HepG2 (cell line): ENCODE results near the gene CTU2. TPM values are rescaled to one million over a fixed set of nuclear protein-coding genes. Genes with fewer than 3 reads are reported as not detected.

Experiments used
- CBFB ChIP-seq: sonication (generic); formaldehyde crosslinking; IDR thresholded peaks from 2 replicates; pipeline ENCODE4 v1.4.0; 2020; ENCODE audit warnings: missing genetic modification reagents
- HNF4A ChIP-seq: sonication (generic); formaldehyde crosslinking; IDR thresholded peaks from 2 replicates; pipeline ENCODE4 v1.4.0; 2020; ENCODE audit warnings: missing genetic modification reagents
- PCBP2 ChIP-seq: fragments of 200-400 bp; formaldehyde crosslinking; optimal IDR thresholded peaks from 2 replicates; pipeline ENCODE3; 2018; ENCODE audit warnings: low read length, low read depth; ENCODE audit not compliant: poor library complexity, severe bottlenecking
- ZFP37 ChIP-seq: sonication (generic); formaldehyde crosslinking; IDR thresholded peaks from 2 replicates; pipeline ENCODE4 v1.4.0; 2020; ENCODE audit warnings: missing genetic modification reagents, borderline replicate concordance
- ZNF850 ChIP-seq: sonication (generic); formaldehyde crosslinking; conservative IDR thresholded peaks from 2 replicates; pipeline ENCODE4 v1.9.0; 2021; ENCODE audit warnings: mild to moderate bottlenecking, missing genetic modification reagents
- ZNF891 ChIP-seq: sonication (generic); formaldehyde crosslinking; IDR thresholded peaks from 2 replicates; pipeline ENCODE4 v1.5.0; 2020; ENCODE audit warnings: mild to moderate bottlenecking, missing genetic modification reagents
- polyA plus RNA-seq, 8 experiments: library from polyadenylated mRNA; depleted of rRNA in 3 of 8; stranded (reverse) in 7 of 8; unstranded in 1 of 8; fragments of >200 nt; fragmentation: Illumina TruSeq in 4 of 8; extraction: Trizol in 4 of 8; gene quantifications; 2 replicates each; pipeline versions ENCODE4 v1.2.1 to v1.2.3, GENCODE V29; 2011 to 2016; ENCODE audit warnings: low read depth in 4 of 8, missing spikeins in 1 of 8, mixed read lengths in 1 of 8; ENCODE audit not compliant: insufficient read depth in 1 of 8
- total RNA-seq, 5 experiments: library from RNA; depleted of rRNA; stranded (reverse); fragments of >200 nt; fragmentation: Illumina TruSeq; extraction: Trizol; gene quantifications; 2 replicates each; pipeline ENCODE4 v1.2.3, GENCODE V29; 2016; ENCODE audit warnings: low read depth in 1 of 5
- TF ChIP-seq, protein P1 (sequence below): sonication (generic); formaldehyde crosslinking; IDR thresholded peaks from 2 replicates; pipeline ENCODE4 v1.4.0; 2020; ENCODE audit warnings: mild to moderate bottlenecking, missing genetic modification reagents, borderline replicate concordance
- TF ChIP-seq, protein P2 (sequence below): sonication (generic); formaldehyde crosslinking; IDR thresholded peaks from 2 replicates; pipeline ENCODE4 v1.9.0; 2021; ENCODE audit warnings: mild to moderate bottlenecking, missing genetic modification reagents
- TF ChIP-seq, protein P3 (sequence below): sonication (generic); formaldehyde crosslinking; IDR thresholded peaks from 2 replicates; pipeline ENCODE4 v1.5.0; 2020; ENCODE audit warnings: missing genetic modification reagents
- TF ChIP-seq, protein P4 (sequence below): sonication (generic); formaldehyde crosslinking; IDR thresholded peaks from 2 replicates; pipeline ENCODE4 v1.4.0; 2020; ENCODE audit warnings: missing genetic modification reagents, borderline replicate concordance

CTU2 gene
- total and polyA plus RNA-seq, 2 of the 13 experiments (the other 11 are each of a cell fraction or from before 2014, with no cell fraction given), result 13.3 to 21.9 TPM

DNA sequence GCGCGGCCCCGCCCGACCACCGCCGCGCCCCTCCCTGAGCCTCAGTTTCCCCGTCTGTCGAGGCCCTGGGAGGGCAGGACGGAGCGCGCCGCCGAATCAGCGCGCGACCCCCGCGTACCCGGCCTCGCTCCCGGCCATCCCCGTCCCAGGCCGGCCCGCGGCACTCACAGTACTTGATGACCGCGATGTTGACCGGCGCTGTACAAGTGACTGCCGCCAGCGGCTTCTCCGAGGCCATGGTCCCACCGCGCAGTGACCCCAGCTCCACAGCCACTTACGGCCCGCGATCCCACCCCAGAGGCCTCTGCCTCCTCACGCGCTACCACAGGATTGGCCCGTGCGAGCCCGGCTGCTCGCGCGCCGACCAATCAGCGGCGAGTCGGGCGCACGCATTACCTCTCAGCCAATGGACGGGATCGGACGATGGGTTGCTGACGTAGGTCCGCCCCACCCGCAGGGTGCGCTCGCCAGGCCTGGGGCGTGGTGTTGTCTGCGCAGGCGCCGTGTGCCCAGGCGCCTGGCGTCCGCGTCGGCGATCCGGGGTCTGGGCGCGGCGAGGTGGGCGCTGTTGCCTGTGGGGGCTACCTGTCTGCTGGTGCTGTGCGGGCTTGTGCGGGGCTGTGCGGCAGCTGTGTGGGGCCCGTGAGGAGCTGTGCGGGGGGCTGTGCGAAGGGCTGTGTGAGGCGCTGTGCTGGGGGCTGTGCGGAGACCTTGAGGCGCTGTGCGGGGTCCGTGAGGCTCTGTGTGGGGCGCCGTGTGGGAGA lies 43.3 kb upstream of the CTU2 start, which contains the start of gene MVD (continued):
- TF ChIP-seq, protein P1, sequence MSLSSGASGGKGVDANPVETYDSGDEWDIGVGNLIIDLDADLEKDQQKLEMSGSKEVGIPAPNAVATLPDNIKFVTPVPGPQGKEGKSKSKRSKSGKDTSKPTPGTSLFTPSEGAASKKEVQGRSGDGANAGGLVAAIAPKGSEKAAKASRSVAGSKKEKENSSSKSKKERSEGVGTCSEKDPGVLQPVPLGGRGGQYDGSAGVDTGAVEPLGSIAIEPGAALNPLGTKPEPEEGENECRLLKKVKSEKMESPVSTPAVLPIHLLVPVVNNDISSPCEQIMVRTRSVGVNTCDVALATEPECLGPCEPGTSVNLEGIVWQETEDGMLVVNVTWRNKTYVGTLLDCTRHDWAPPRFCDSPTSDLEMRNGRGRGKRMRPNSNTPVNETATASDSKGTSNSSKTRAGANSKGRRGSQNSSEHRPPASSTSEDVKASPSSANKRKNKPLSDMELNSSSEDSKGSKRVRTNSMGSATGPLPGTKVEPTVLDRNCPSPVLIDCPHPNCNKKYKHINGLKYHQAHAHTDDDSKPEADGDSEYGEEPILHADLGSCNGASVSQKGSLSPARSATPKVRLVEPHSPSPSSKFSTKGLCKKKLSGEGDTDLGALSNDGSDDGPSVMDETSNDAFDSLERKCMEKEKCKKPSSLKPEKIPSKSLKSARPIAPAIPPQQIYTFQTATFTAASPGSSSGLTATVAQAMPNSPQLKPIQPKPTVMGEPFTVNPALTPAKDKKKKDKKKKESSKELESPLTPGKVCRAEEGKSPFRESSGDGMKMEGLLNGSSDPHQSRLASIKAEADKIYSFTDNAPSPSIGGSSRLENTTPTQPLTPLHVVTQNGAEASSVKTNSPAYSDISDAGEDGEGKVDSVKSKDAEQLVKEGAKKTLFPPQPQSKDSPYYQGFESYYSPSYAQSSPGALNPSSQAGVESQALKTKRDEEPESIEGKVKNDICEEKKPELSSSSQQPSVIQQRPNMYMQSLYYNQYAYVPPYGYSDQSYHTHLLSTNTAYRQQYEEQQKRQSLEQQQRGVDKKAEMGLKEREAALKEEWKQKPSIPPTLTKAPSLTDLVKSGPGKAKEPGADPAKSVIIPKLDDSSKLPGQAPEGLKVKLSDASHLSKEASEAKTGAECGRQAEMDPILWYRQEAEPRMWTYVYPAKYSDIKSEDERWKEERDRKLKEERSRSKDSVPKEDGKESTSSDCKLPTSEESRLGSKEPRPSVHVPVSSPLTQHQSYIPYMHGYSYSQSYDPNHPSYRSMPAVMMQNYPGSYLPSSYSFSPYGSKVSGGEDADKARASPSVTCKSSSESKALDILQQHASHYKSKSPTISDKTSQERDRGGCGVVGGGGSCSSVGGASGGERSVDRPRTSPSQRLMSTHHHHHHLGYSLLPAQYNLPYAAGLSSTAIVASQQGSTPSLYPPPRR (CRISPR knock-in tag), result peak; percentile 45; the same call in 1 of the 2 replicates
- TF ChIP-seq ZNF891 (CRISPR knock-in tag), result no peak
- no peak for TF ChIP-seq ZFP37 (CRISPR knock-in tag)
- peak; percentile 86 for TF ChIP-seq CBFB (CRISPR knock-in tag)
- peak; percentile 48; the same call in 1 of the 2 replicates for TF ChIP-seq HNF4A (CRISPR knock-in tag)
- TF ChIP-seq, protein P2, sequence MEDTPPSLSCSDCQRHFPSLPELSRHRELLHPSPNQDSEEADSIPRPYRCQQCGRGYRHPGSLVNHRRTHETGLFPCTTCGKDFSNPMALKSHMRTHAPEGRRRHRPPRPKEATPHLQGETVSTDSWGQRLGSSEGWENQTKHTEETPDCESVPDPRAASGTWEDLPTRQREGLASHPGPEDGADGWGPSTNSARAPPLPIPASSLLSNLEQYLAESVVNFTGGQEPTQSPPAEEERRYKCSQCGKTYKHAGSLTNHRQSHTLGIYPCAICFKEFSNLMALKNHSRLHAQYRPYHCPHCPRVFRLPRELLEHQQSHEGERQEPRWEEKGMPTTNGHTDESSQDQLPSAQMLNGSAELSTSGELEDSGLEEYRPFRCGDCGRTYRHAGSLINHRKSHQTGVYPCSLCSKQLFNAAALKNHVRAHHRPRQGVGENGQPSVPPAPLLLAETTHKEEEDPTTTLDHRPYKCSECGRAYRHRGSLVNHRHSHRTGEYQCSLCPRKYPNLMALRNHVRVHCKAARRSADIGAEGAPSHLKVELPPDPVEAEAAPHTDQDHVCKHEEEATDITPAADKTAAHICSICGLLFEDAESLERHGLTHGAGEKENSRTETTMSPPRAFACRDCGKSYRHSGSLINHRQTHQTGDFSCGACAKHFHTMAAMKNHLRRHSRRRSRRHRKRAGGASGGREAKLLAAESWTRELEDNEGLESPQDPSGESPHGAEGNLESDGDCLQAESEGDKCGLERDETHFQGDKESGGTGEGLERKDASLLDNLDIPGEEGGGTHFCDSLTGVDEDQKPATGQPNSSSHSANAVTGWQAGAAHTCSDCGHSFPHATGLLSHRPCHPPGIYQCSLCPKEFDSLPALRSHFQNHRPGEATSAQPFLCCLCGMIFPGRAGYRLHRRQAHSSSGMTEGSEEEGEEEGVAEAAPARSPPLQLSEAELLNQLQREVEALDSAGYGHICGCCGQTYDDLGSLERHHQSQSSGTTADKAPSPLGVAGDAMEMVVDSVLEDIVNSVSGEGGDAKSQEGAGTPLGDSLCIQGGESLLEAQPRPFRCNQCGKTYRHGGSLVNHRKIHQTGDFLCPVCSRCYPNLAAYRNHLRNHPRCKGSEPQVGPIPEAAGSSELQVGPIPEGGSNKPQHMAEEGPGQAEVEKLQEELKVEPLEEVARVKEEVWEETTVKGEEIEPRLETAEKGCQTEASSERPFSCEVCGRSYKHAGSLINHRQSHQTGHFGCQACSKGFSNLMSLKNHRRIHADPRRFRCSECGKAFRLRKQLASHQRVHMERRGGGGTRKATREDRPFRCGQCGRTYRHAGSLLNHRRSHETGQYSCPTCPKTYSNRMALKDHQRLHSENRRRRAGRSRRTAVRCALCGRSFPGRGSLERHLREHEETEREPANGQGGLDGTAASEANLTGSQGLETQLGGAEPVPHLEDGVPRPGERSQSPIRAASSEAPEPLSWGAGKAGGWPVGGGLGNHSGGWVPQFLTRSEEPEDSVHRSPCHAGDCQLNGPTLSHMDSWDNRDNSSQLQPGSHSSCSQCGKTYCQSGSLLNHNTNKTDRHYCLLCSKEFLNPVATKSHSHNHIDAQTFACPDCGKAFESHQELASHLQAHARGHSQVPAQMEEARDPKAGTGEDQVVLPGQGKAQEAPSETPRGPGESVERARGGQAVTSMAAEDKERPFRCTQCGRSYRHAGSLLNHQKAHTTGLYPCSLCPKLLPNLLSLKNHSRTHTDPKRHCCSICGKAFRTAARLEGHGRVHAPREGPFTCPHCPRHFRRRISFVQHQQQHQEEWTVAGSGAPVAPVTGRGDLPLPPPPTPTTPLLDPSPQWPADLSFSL (CRISPR knock-in tag), result no peak
- TF ChIP-seq PCBP2, result no peak
- TF ChIP-seq, protein P3, sequence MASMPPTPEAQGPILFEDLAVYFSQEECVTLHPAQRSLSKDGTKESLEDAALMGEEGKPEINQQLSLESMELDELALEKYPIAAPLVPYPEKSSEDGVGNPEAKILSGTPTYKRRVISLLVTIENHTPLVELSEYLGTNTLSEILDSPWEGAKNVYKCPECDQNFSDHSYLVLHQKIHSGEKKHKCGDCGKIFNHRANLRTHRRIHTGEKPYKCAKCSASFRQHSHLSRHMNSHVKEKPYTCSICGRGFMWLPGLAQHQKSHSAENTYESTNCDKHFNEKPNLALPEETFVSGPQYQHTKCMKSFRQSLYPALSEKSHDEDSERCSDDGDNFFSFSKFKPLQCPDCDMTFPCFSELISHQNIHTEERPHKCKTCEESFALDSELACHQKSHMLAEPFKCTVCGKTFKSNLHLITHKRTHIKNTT (CRISPR knock-in tag), result no peak
- peak; percentile 84; the same call in 1 of the 2 replicates for TF ChIP-seq ZNF850 (CRISPR knock-in tag)
- TF ChIP-seq, protein P4, sequence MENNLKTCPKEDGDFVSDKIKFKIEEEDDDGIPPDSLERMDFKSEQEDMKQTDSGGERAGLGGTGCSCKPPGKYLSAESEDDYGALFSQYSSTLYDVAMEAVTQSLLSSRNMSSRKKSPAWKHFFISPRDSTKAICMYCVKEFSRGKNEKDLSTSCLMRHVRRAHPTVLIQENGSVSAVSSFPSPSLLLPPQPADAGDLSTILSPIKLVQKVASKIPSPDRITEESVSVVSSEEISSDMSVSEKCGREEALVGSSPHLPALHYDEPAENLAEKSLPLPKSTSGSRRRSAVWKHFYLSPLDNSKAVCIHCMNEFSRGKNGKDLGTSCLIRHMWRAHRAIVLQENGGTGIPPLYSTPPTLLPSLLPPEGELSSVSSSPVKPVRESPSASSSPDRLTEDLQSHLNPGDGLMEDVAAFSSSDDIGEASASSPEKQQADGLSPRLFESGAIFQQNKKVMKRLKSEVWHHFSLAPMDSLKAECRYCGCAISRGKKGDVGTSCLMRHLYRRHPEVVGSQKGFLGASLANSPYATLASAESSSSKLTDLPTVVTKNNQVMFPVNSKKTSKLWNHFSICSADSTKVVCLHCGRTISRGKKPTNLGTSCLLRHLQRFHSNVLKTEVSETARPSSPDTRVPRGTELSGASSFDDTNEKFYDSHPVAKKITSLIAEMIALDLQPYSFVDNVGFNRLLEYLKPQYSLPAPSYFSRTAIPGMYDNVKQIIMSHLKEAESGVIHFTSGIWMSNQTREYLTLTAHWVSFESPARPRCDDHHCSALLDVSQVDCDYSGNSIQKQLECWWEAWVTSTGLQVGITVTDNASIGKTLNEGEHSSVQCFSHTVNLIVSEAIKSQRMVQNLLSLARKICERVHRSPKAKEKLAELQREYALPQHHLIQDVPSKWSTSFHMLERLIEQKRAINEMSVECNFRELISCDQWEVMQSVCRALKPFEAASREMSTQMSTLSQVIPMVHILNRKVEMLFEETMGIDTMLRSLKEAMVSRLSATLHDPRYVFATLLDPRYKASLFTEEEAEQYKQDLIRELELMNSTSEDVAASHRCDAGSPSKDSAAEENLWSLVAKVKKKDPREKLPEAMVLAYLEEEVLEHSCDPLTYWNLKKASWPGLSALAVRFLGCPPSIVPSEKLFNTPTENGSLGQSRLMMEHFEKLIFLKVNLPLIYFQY, result no peak
